Kasumi-1 (cell line): ENCODE results near the gene SFRP2.

Experiments used
- DNase-seq, 2 experiments: peaks; one replicate each; lab custom pipeline; 2025; lab: John Stamatoyannopoulos, UW

Gene SFRP2

DNA sequence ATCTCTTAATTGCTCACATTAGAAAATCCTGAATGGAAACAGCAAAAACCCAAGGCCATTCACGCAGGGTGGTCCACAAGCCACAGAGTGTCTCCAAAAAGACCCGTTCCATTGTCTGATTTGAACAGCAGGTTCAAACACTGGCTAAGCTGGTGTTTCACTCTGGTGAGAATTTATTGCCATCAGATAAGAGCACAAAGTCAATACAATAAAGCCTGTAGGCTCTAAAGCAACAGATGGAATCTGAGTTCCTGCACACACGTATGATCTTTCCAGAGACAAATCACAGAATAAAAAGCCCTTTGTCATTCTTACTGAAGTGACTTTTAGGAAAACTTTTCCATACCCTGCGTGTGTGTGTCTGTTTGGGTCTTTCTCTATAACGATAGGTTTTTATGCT, 5.1 kb upstream of the SFRP2 start:
- no peak for DNase-seq

DNA sequence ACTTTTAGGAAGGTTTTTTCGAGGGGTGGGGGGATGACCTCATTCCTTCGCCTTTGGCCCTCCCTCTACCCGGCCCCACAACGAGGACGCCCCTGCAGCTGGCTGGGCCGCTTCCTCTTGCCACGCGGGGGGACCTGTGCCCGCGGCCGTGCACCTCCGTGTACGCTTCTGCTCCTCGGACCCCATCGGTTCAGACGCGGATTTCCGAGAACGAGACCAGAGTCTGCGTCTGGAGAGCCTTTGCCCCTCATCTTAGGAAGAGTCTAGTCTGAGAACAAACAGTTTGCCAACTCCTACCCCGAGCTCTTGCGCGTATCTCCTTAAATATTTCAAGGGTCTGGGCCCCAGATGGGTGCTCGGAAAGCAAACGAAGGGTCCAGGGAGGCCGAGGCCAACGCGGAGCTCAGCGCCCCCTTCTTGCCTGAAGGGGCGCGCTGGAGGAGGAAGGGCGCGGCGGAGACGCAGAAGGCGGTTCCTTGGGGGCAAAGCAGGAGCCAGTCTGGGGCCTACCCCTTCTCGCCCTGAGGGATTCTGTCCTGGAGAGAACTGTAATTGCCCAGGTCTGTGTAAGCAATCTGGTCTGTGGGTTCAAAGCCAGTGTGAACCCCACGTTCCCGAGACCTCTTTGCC, 3.9 kb upstream of the SFRP2 start:
- DNase-seq: no peak

DNA sequence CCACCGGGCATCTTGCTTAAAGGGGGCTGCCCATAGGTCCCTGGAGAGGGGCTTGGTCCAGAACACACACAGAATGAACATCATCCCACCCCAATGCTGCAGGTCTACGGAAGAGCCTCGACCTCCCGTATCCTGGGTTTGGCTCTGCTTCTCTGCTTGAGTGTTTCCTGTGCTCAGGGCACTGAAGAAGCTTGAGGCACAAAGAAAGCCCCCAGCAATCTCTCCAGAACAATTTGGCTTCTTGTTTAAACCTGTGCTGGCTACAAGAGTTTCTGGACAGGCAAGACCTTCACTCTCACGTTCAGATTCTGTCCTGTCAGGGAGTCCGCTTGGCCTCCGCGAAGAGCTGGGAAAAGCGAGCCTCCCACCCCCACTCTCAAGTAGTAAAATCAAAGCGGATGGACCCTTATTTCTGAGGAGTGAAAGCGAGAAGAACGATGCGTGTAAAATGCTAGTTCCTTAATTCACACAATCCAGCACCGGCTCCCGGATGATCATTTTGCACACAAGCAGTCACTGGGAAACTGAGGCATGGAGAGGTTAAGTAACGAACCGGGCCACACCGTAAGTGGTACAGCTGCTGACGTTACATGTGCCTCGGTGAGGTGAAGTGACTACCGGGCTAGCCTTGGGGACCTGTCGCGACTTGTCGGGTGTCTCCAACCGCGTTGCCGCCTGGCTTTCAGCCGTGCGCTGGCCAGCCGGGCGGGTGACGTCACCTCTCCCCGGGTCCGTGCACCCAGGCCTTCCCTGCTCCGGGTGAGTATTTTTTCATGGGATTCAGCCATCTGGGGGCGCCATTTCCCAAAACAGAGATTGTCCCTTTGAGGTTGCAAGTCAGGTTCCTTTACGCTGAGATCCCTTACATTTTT, 3.1 kb upstream of the SFRP2 start:
- DNase-seq: peak in 1 of 2 experiments; percentile 36

DNA sequence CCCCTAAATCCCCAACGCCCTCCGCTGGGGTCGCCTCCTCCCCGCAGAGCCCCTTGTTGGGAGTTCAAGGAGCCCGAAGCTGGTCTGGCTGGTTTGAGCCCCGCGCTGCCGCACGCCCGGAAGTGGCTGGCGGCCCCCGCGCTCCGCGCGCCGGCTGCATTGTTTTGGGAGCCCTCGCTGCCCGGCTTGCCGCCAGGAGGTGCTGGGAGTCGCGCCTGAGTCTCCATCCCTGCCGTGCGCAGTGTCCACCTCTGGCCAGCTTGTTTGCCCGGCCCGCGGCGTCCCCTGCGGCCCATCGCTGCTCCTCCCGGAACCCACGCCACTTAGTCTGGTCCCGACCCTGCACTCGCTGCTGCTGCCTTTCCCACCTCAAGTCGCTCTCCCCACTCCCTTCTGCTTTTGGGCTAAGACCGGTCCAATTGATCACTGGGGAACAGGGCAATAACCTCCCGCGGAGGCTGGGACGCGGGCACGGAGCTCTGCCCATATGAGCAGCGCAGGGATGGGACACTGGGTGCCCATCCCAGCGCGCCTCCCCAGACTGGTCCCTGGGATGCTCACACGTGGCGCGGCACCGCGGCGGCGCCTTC, 2.2 kb upstream of the SFRP2 start:
- no peak for DNase-seq

DNA sequence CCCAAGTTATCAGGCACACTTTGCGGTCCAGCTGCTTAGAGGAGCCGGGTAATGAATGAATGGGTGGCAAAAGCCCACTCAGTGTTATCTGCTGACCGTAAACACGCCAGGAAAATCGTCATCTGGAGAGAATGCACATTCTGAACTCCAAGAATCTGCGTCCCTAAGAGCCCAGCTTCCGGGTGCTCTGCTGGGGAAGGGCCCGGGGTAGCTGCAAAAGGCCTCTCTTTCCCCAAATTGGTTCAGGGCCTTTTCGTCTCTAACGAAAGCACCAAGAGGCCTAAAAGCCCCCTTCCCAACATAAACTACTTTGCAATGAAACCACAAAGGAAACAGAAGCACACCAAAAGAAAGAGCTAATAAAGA, 1.6 kb upstream of the SFRP2 start:
- no peak for DNase-seq

DNA sequence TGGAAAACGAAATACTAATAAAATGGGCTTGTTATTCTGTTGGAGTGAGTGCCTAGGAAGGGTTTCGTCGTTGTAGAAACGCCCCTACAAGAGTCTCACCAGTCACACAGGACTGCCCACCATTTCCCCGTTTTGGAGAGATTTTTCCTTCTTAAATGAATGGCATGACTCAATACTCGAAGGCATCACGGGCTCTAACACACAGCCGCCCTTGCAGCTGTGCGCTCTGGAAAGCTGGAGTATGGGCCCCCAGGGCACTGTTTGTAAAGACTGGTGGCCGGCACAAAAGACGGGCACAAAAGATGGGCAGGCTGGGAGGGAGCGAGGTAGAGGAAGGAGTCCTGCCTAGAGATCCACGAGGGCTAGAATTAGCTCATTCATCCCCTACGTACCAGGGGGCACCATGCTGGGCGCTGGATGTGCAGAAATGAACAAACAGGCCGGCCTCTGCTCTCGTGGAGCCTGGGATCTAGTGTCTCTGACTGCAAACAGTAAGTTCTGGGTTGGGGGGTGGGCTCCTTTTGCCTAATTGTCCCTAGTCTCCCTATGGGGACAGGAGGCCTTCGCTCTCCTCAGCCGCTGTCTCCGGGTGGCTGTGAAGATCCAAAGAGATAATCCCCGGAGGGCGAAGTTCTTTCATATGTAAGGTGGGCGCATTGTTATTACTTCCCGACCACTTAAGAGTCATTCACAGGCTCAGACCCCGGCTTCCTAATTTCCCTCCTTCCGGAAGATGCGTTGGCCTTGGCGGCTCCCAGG, 1.0 kb upstream of the SFRP2 start:
- DNase-seq: no peak

DNA sequence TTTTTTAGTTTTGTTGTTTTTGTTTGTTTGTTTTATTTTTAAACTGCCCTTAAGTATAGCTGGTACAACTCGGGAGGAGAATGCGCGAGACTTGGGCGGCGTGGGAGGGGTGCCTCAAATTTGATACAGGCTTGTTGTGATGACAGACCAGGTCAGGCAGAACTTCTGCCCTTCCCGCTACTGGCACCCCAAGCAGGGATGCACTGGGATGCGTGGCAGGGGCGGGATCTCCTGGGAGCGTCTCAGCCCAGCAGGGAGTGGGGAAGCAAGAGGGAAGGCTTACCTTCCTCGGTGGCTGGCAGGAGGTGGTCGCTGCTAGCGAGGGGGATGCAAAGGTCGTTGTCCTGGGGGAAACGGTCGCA, 851 bp downstream of the SFRP2 start:
- no peak for DNase-seq

DNA sequence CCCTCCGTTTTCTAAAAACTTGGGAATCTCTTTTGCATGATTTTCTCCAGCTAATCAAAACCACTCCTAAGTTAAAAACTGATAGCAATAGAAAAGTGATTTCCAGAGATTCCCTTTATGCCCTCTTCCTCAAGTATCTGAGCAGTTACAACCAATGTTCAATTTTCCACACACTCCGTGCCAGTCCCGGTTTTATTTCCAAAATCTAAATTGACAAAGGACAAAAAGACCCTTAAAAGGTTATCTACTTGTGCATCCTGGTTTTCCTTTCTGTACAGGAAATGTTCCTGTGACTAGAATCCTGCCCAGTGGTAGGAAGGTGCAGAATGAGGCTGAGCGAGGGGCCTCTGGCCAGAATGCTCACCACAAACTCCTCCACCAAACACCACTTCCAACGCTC, 1.3 kb downstream of the SFRP2 start:
- DNase-seq: no peak

DNA sequence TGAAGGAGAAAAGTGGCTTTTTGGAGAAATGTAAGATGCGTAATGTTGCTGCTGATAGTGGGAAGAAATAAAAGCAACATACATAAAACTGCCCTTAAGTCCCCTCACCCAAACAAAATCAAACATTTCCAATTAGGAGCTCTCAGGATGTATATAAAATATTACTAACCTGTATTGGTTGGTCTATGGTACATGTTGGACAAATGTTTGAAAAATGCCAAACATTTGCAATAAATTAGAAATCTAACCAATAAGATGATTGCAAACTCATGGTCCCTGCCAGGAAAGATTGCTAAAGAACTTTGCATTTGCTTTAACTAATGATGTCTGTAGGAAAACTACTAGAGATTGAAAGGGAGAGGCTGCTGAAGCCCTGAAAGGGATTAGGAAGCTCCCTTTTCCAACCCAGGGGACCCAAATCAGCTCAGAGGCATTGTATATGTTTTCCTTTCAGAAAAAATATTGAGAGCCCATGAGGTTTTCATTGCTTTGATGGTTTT, 1.8 kb downstream of the SFRP2 start:
- no peak for DNase-seq

DNA sequence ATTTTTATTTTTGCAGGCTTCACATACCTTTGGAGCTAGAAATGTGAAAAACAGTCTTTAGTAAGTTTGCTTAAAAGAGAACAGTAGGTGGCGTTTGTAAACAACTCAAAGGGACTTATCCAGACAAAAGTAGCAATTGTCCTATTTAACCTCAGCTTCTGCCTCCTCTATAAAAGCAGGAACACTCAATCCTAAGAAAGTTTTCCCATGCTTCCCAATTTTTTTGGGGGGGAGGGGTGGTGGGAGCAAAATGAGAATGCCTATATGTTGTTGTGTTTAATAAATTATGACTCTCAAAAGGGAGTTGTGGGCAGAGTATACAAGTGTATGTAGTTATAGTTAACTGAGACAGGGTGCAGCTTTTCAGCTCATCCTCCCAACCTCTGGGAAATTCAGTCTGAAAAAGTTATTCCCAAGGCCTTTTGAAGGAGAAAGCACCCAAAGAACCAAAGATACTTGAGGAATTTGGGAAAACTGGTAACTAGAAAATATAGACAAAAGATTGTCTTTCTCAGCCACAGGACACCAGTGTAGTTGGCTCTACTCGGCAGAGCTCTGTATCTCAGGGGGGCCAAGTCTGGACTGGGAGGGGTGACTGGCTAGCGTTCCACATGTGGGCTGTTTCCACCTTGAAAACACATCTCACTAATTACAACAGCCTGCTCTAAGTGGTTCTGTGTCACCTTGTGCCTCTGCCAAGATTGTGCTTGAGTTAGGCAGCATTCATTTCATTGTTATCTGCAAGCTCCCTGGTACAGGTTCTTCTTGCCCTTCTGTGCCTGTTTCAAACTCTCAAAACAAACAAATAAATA, 2.8 kb downstream of the SFRP2 start:
- peak; percentile 54 to 75 for DNase-seq

DNA sequence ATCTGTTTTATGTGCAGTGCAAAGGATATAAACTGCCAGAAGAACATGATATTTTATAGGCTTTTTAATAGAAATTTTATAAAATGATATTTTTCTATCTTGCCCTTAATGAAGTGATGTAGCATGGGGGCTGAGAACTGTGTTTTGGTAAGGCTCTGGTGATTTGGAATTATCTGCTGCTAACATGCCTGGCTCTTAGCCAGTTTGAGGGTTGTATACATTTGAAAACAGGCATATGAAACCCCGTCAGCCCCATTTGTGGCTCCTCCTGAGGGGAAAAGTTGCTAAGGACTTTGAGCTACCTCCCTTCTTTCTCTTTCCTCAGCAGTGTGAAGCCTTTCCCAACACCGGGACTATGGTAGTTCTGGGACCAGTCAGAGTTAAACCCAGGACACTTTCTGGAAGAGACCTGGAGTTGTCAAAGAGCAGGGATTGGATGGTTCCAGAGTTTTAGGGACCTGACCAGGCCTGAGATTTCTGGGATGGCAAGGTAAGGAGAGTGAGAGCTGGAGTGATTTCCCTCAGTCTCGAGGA, 4.7 kb downstream of the SFRP2 start:
- no peak for DNase-seq

DNA sequence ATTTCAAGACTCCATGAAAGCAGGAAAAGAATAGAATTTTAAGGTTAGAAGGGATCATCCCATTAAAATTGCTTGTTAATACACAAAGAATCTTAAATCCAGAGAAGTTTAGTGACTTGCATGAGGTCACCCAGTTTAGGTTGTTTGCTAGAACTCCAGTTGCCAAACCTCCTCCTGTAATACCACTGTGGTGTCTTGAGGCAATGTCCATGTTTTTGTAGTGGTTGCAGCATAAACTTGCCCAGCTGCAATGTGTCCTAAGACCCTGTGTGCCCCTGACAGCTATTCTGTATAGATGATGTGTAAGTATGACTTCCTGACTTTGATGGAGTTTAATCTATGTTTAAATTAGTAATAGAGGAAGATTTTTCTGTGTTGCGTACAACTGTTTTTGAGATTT, 6.3 kb downstream of the SFRP2 start:
- no peak for DNase-seq

DNA sequence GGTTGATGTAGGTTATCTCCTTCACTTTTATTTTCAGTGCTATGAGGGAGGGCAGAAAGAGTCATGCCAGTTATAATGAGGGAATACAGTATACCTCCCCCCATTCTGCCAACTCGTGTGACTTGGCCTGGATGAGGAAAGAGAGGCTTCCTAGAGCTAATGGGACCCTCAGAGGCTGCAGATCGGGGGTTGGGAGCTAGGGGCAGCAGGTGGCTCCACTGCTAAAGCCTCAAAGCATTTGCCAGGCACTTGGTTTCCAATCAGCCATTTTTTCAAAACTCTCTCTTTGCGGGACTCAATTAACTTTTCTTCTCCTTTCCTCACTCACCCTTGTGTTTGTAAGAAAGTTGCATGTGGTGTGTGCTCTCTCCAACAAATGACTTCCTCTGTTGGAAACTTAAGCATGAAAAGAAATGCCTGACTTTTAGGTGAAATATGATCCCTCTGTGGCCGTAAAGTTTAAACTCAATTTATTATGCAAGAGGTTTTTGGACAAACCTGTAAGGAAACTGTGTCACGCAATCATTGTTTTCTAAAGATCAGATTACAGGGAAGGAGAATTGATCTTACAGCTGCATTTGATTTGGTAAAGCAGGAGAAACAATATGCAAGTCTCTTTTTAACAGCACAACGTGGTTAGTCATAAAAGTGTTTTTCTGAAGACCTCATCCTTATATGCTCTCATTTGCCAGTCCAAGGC, 7.0 kb downstream of the SFRP2 start:
- peak; percentile 52 to 58 for DNase-seq

DNA sequence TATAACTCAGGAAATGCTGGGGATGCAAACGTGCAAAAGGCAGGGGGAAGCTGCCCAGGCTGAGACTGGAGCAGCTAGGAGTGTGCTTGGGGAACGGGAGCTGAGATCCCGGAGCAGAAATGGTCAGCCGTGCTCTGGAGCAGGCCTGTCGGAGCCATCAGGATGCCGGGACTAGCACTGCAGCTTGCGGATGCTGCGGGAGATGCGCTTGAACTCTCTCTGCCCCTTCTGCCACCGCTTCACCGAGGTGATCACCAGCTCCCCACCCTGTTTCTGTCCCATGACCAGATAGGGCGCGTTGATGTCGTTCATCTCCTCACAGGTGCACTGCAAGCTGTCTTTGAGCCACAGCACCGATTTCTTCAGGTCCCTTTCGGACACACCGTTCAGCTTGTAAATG, 7.6 kb downstream of the SFRP2 start:
- no peak for DNase-seq

DNA sequence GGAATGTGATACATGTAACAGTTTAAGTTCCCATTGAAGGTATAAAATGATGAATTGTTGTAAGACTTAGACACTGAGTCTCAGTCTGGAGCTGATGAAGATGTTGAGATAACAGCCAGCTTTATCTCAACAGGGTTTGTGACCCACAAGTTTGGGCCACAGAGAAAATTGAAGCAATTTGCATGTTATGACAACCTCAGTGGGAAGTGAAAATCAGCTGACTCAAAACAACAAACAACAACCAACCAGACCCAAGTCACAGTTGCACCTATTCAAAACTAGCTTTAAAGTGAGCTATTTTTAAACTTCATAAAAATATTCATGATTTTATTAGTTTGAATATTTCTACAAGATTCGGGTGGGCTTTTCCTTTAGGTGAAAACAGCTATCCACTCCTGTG, 8.0 kb downstream of the SFRP2 start:
- DNase-seq: no peak

DNA sequence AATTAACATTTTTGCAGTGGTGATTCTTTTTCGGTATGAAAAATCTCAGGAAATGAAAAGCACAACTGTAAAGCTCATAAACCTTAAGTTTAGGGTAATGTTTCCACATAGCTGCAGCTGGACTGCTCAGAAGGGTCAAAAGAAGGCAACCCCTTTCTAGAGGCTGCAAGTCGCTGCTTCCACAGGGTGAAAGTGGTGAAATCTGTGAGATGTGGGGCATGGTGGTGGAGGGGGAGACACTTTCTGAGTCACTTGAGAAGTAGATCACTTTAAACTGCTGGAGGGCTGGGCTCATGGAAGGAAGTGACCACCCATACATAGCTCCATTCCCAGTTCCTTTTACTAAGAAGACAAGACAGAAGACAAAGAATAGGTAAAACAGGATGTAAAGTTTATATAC, 8.7 kb downstream of the SFRP2 start:
- DNase-seq: no peak

DNA sequence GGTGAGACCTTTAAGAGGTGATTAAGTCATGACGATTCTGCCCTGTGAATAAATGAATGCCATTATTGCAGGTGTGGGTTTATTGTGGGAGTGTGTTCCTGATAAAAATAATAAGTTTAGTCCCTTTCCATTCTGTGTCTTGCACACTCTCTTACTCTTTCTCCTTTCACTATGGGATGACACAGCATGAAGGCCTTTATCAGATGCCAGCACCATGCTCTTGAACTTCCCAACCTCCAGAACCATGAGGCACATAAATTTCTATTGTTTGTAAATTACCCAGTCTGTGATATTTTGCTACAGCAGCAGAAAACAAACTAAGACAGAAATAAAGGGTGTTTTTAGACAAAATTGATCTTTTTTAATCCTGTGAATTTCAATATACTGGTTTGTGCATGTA, 10.5 kb downstream of the SFRP2 start:
- no peak for DNase-seq

DNA sequence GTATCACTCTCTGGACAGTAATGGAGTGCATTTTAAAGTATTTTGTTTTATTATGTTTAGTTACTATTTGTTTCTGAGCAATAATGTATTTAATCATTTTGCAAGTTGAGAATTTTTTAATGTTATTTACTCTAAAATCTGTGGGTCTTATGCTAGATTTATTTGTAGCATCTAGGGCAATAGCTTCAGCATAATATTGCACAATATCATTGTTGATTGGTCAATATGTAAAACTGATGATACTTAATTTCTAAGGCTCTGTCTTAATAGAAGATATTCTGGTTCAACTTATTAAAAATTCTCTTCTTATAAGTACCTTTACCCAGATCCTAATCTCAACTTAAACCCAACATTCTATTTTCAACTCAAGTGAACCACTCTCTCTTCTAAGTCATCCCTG, 11.5 kb downstream of the SFRP2 start:
- DNase-seq: no peak

DNA sequence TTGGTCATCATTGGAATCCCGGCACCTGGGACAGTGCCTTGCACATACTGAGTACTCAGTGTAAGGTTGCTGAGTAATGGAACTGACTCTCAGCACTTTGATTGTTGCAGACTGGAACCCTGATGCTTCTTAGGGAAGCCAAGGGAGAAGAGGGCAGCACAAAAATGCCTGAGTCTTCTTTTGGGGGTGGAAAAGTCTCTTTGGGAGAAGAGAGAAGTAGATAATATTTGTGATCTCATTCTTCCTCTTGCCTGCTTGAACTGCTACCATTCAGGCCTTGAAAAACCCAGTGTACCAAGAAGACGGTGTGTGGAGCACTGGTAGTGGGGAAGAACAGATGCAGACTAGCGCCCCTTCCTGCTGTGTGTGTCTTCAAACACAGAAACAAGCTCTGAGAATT, 12.3 kb downstream of the SFRP2 start:
- DNase-seq: no peak

DNA sequence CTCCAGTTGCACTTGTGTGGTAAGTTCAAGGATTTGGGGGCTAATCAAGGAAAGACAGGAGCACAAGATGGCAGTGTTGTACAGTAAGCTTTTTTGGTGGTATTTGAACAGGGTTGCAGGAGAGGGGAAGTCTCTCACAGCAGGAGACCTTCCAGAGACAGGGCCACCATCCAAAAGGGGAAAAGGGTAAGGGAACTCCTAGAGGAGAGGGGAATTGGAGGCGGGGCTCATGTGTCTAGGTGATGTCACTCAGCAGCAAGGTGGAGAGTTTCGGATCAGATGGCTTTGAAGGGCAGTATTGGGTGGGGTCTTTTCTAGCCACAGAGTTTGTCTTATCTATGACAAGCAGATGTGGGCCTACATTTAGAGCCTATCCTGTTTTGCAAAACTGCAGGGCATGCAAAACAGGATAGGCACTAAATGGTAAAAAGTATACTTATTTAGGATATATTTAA, 15.6 kb downstream of the SFRP2 start:
- DNase-seq: peak; percentile 55 to 58

DNA sequence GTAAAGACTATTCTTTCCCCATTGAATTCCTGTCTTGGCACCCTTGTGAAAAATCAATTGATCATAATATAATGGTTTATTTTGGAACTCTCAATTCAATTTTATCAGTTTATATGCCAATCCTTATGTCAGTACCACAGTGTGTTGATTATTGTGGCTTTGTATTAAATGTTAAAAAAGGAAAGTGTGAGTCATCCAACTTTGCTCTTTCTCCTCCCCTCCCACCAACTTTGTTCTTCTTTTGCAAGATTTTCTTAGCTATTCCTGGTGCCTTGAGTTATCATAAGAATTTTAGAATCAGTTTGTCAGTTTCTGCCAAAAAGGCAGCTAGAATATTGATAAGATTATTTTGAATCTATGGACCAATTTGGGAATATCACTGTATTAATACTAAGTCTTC, 17.8 kb downstream of the SFRP2 start:
- peak; percentile 46 to 52 for DNase-seq
